DOHH2 (cell line): Measurements from ENCODE around the gene ALOXE3.

ENCODE experiments used
- EZH2phosphoT487 ChIP-seq: fragments of 200-600 bp; sonication (generic); IDR thresholded peaks from 2 replicates; pipeline ENCODE4 v1.6.1; 2017; ENCODE audit warnings: borderline replicate concordance, mild to moderate bottlenecking, antibody characterized with exemption, low read length, moderate library complexity, mixed read lengths
- TF ChIP-seq, protein P1 (sequence below): fragments of 200-600 bp; sonication (generic); IDR thresholded peaks from one replicate; pipeline ENCODE4 v1.5.1; 2014; ENCODE audit warnings: antibody characterized with exemption, mild to moderate bottlenecking, low read depth, low read length; ENCODE audit not compliant: poor library complexity, severe bottlenecking

DNA sequence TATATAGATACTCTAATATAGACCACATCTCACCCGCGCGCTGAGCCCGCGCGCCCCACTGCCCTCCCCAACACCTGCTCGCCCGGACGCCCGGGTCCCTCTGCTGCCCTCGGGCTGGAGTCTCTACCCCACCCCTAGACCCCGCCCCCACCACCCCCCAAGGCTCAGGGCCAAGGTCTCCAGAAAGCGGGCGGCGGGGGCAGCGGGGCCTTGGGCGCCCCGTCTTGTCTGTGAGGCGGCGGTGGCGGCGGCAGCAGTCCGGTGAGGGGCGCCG, 3.0 kb upstream of the ALOXE3 start:
- TF ChIP-seq, protein P1, sequence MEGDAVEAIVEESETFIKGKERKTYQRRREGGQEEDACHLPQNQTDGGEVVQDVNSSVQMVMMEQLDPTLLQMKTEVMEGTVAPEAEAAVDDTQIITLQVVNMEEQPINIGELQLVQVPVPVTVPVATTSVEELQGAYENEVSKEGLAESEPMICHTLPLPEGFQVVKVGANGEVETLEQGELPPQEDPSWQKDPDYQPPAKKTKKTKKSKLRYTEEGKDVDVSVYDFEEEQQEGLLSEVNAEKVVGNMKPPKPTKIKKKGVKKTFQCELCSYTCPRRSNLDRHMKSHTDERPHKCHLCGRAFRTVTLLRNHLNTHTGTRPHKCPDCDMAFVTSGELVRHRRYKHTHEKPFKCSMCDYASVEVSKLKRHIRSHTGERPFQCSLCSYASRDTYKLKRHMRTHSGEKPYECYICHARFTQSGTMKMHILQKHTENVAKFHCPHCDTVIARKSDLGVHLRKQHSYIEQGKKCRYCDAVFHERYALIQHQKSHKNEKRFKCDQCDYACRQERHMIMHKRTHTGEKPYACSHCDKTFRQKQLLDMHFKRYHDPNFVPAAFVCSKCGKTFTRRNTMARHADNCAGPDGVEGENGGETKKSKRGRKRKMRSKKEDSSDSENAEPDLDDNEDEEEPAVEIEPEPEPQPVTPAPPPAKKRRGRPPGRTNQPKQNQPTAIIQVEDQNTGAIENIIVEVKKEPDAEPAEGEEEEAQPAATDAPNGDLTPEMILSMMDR = no peak
- no peak for TF ChIP-seq EZH2phosphoT487
